Natural killer cell treated with Interleukin-12 subunit alpha and Interleukin-12 subunit beta and Interleukin-15 and Interleukin-18, amount 100 ng/mL, for 72 hours (primary cell): ENCODE data around the gene ADCY1. TPM values are rescaled to one million over a fixed set of nuclear protein-coding genes. Genes with fewer than 3 reads are reported as not detected.

Source experiments
- ATAC-seq, 2 donors: fragments of 150-1000 bp; cut with Tn5 transposase in 1 of 2; sonication (Bioruptor Pico), chemical (Tn5 transposase) in 1 of 2; 2 replicates each; pipeline ENCODE4 v1.10.0; 2021
- DNase-seq: peaks from one replicate; pipeline ENCODE4 v3.0.0; 2022; ENCODE audit warnings: low spot score
- H3K27ac Mint-ChIP-seq, 2 donors: 1 replicate in 1 of 2; 2 replicates in 1 of 2; pipeline ENCODE4 v1.8.0; 2022; ENCODE audit warnings: mixed read lengths in 2 of 2, mild to moderate bottlenecking in 1 of 2, moderate library complexity in 1 of 2
- H3K27me3 Mint-ChIP-seq, 2 donors: 1 replicate in 1 of 2; 2 replicates in 1 of 2; pipeline ENCODE4 v1.8.0; 2022; ENCODE audit warnings: mixed read lengths in 2 of 2
- H3K36me3 Mint-ChIP-seq: one replicate; pipeline ENCODE4 v1.8.0; 2022; ENCODE audit warnings: mixed read lengths
- H3K4me1 Mint-ChIP-seq, 2 donors: 1 replicate in 1 of 2; 2 replicates in 1 of 2; pipeline ENCODE4 v1.8.0; 2022; ENCODE audit warnings: low read depth in 2 of 2, mixed read lengths in 2 of 2, mild to moderate bottlenecking in 1 of 2
- H3K4me3 Mint-ChIP-seq: one replicate; pipeline ENCODE4 v1.8.0; 2022; ENCODE audit warnings: mixed read lengths
- H3K9me3 Mint-ChIP-seq: 2 replicates; pipeline ENCODE4 v1.8.0; 2022; ENCODE audit warnings: mixed read lengths
- total RNA-seq, 2 donors: library from RNA; stranded (reverse); gene quantifications; one replicate each; pipeline ENCODE4 v1.2.3, GENCODE V29; 2022

ADCY1 gene
- total RNA-seq, 2 donors from 2014 or later: 0.10 to 1.4 TPM

GRCh38 chr7:45636733-45637132, 62.6 kb downstream of the ADCY1 start:
- Mint-ChIP-seq H3K4me3 (no peak overlapping the region), H3K27me3 (peaks cover 5 to 22% of the 10 kb centered on the region in 2 donors), H3K36me3 (no peaks in the 10 kb centered on the region), H3K9me3 (no peaks in the 10 kb centered on the region), H3K27ac (no peak overlapping the region), H3K4me1 (no peaks in the 10 kb centered on the region)
- DNase-seq: no peak
- no peak for ATAC-seq

- Mint-ChIP-seq H3K36me3 (no peaks in the 10 kb centered on the region), H3K27me3 (peaks cover 5 to 29% of the 10 kb centered on the region in 2 donors), H3K4me3 (no peak overlapping the region), H3K4me1 (peaks cover 0 to 15% of the 10 kb centered on the region in 2 donors), H3K27ac (no peak overlapping the region), H3K9me3 (no peaks in the 10 kb centered on the region)
- no peak for ATAC-seq
- no peak for DNase-seq
Observed at GRCh38 chr7:45638916-45639315, 64.7 kb downstream of the ADCY1 start.

GRCh38 chr7:45642044-45642443, 67.9 kb downstream of the ADCY1 start:
- Mint-ChIP-seq H3K36me3 (no peaks in the 10 kb centered on the region), H3K4me3 (no peak overlapping the region), H3K9me3 (no peaks in the 10 kb centered on the region), H3K27me3 (peaks cover 3 to 20% of the 10 kb centered on the region in 2 donors), H3K27ac (no peak overlapping the region), H3K4me1 (peaks cover 0 to 17% of the 10 kb centered on the region in 2 donors)
- DNase-seq (no peak), ATAC-seq (no peak)

GRCh38 chr7:45643630-45644029, 69.5 kb downstream of the ADCY1 start:
- H3K9me3 Mint-ChIP-seq: no peaks in the 10 kb centered on the region
- peaks cover 0 to 17% of the 10 kb centered on the region in 2 donors for H3K4me1 Mint-ChIP-seq
- H3K4me3 Mint-ChIP-seq: no peak overlapping the region
- no peaks in the 10 kb centered on the region for H3K36me3 Mint-ChIP-seq
- H3K27me3 Mint-ChIP-seq: peaks cover 0 to 9% of the 10 kb centered on the region in 2 donors
- ATAC-seq (no peak), DNase-seq (no peak)
- no peak overlapping the region for H3K27ac Mint-ChIP-seq

GRCh38 chr7:45644237-45644636, 70.1 kb downstream of the ADCY1 start:
- peaks cover 0 to 8% of the 10 kb centered on the region in 2 donors for H3K27me3 Mint-ChIP-seq
- no peak overlapping the region for H3K4me3 Mint-ChIP-seq
- no peak for DNase-seq
- H3K36me3 Mint-ChIP-seq: no peaks in the 10 kb centered on the region
- ATAC-seq: no peak
- no peaks in the 10 kb centered on the region for H3K9me3 Mint-ChIP-seq
- no peak overlapping the region for H3K27ac Mint-ChIP-seq
- H3K4me1 Mint-ChIP-seq: peaks cover 0 to 17% of the 10 kb centered on the region in 2 donors

- no peak overlapping the region for H3K27ac Mint-ChIP-seq
- DNase-seq (no peak), ATAC-seq (no peak)
- no peaks in the 10 kb centered on the region for H3K9me3 Mint-ChIP-seq
- H3K36me3 Mint-ChIP-seq: no peaks in the 10 kb centered on the region
- peaks cover 0 to 8% of the 10 kb centered on the region in 2 donors for H3K27me3 Mint-ChIP-seq
- peaks cover 0 to 17% of the 10 kb centered on the region in 2 donors for H3K4me1 Mint-ChIP-seq
- no peak overlapping the region for H3K4me3 Mint-ChIP-seq
Observed at GRCh38 chr7:45645141-45645969, 71.2 kb downstream of the ADCY1 start.

- peak in 1 of 2 donors; percentile 18 for ATAC-seq
- no peak overlapping the region for H3K4me3 Mint-ChIP-seq
- no peak overlapping the region for H3K27ac Mint-ChIP-seq
Observed at GRCh38 chr7:45646207-45646821, 72.1 kb downstream of the ADCY1 start.

GRCh38 chr7:45646996-45647825, 73.0 kb downstream of the ADCY1 start:
- Mint-ChIP-seq H3K9me3 (no peaks in the 10 kb centered on the region), H3K27me3 (peaks cover 0 to 8% of the 10 kb centered on the region in 2 donors), H3K4me3 (no peak overlapping the region), H3K36me3 (no peaks in the 10 kb centered on the region), H3K27ac (no peak overlapping the region), H3K4me1 (peaks cover 0 to 13% of the 10 kb centered on the region in 2 donors)
- no peak for DNase-seq
- peak in 1 of 2 donors; percentile 26 for ATAC-seq

More at GRCh38 chr7:45646207-45646821, 72.1 kb downstream of the ADCY1 start:
- Mint-ChIP-seq H3K27me3 (peaks cover 0 to 8% of the 10 kb centered on the region in 2 donors), H3K9me3 (no peaks in the 10 kb centered on the region), H3K4me1 (peaks cover 0 to 17% of the 10 kb centered on the region in 2 donors), H3K36me3 (no peaks in the 10 kb centered on the region)
- no peak for DNase-seq

GRCh38 chr7:45647967-45648670, 74.0 kb downstream of the ADCY1 start:
- Mint-ChIP-seq H3K36me3 (no peaks in the 10 kb centered on the region), H3K27me3 (peaks cover 0 to 8% of the 10 kb centered on the region in 2 donors), H3K4me1 (peaks cover 0 to 8% of the 10 kb centered on the region in 2 donors), H3K4me3 (no peak overlapping the region), H3K9me3 (no peaks in the 10 kb centered on the region), H3K27ac (no peak overlapping the region)
- DNase-seq (no peak), ATAC-seq (no peak)

GRCh38 chr7:45648671-45648995, 74.5 kb downstream of the ADCY1 start:
- Mint-ChIP-seq H3K27me3 (peaks cover 0 to 3% of the 10 kb centered on the region in 2 donors), H3K27ac (no peak overlapping the region), H3K4me3 (no peak overlapping the region), H3K4me1 (peaks cover 0 to 5% of the 10 kb centered on the region in 2 donors), H3K36me3 (no peaks in the 10 kb centered on the region), H3K9me3 (no peaks in the 10 kb centered on the region)
- DNase-seq: no peak
- ATAC-seq: no peak

GRCh38 chr7:45649560-45650346, 75.6 kb downstream of the ADCY1 start:
- H3K4me1 Mint-ChIP-seq: no peaks in the 10 kb centered on the region
- no peak for DNase-seq
- H3K4me3 Mint-ChIP-seq: no peak overlapping the region
- H3K27me3 Mint-ChIP-seq: no peaks in the 10 kb centered on the region
- ATAC-seq: no peak
- H3K27ac Mint-ChIP-seq: no peak overlapping the region
- H3K36me3 Mint-ChIP-seq: no peaks in the 10 kb centered on the region
- no peaks in the 10 kb centered on the region for H3K9me3 Mint-ChIP-seq

GRCh38 chr7:45650404-45651394, 76.5 kb downstream of the ADCY1 start:
- ATAC-seq: no peak
- no peaks in the 10 kb centered on the region for H3K9me3 Mint-ChIP-seq
- no peaks in the 10 kb centered on the region for H3K4me1 Mint-ChIP-seq
- H3K27me3 Mint-ChIP-seq: no peaks in the 10 kb centered on the region
- DNase-seq: no peak
- H3K27ac Mint-ChIP-seq: no peak overlapping the region
- H3K4me3 Mint-ChIP-seq: no peak overlapping the region
- no peaks in the 10 kb centered on the region for H3K36me3 Mint-ChIP-seq
